ENCODE data around the gene PTPRN2.

The PTPRN2 gene

GRCh38 chr7:158262284-158263109, 325.1 kb downstream of the PTPRN2 start:
- Histone ChIP-seq H4K8ac (ENCODE audit: low read depth, low read length) (peak overlapping the region; percentile 97), H3K18ac (ENCODE audit: low read length) (peak overlapping the region; percentile 31), H3K79me1 (ENCODE audit: low read depth, low read length) (no peaks in the 10 kb centered on the region), H3K27ac (replicated peaks; ENCODE audit: low read length) (no peak overlapping the region), H2AFZ (ENCODE audit: low read length) (no peak overlapping the region), H2BK12ac (ENCODE audit: low read length) (peak overlapping the region; percentile 44), H2BK5ac (ENCODE audit: low read length) (no peak overlapping the region), H2AK5ac (ENCODE audit: low read depth, low read length) (no peak overlapping the region), H4K91ac (ENCODE audit: low read depth, low read length, poor library complexity) (peak overlapping the region; percentile 93), H2BK15ac (ENCODE audit: low read length) (no peak overlapping the region), H3K36me3 (replicated peaks in 1 of 2; ENCODE audit: control insufficient read depth in 2 of 2, insufficient read depth in 2 of 2, low read length in 2 of 2) (peaks cover 0 to 6% of the 10 kb centered on the region in 2 donors), H2BK120ac (ENCODE audit: low read depth, low read length) (no peak overlapping the region), H3K4ac (ENCODE audit: low read length) (peak overlapping the region; percentile 42), H3K4me1 (ENCODE audit: control insufficient read depth in 2 of 2, insufficient read depth in 1 of 2, low read depth in 1 of 2, low read length in 2 of 2) (peaks cover 0 to 19% of the 10 kb centered on the region in 2 donors), H3K23ac (ENCODE audit: low read depth, low read length, poor library complexity) (peak overlapping the region; percentile 93), H3K4me2 (ENCODE audit: insufficient read depth, low read length, poor library complexity, severe bottlenecking) (no peak overlapping the region), H3K9me3 (replicated peaks in 1 of 2; ENCODE audit: control insufficient read depth in 2 of 2, insufficient read depth in 1 of 2, low read depth in 1 of 2, low read length in 2 of 2) (peaks cover 0 to 31% of the 10 kb centered on the region in 2 donors), H3K9ac (ENCODE audit: low read depth, low read length, poor library complexity) (peak overlapping the region; percentile 65), H3K14ac (ENCODE audit: low read length) (peak overlapping the region; percentile 99), H3K27me3 (ENCODE audit: control insufficient read depth in 3 of 3, insufficient read depth in 3 of 3, low read depth in 1 of 3, low read length in 3 of 3) (peaks cover 0 to 8% (median 0%) of the 10 kb centered on the region in 3 experiments), H3K4me3 (ENCODE audit: low read length in 2 of 2) (peak overlapping the region in 1 of 2 donors; percentile 64)
- no CpG with 5 or more reads among the region's 5 CpGs for WGBS, 2 donors (ENCODE audit: extremely low coverage in 2 of 2, insufficient read length in 2 of 2, insufficient replicate concordance in 1 of 2)
- no peak for DNase-seq (ENCODE audit: low spot score)

GRCh38 chr7:158261362-158262235, 326.0 kb downstream of the PTPRN2 start:
- WGBS, 2 donors (ENCODE audit: extremely low coverage in 2 of 2, insufficient read length in 2 of 2, insufficient replicate concordance in 1 of 2), result no CpG with 5 or more reads among the region's 27 CpGs
- Histone ChIP-seq H3K14ac (ENCODE audit: low read length) (peak overlapping the region; percentile 94), H3K27me3 (ENCODE audit: control insufficient read depth in 3 of 3, insufficient read depth in 3 of 3, low read depth in 1 of 3, low read length in 3 of 3) (peaks cover 0 to 8% (median 0%) of the 10 kb centered on the region in 3 experiments), H3K9me3 (replicated peaks in 1 of 2; ENCODE audit: control insufficient read depth in 2 of 2, insufficient read depth in 1 of 2, low read depth in 1 of 2, low read length in 2 of 2) (peaks cover 0 to 31% of the 10 kb centered on the region in 2 donors), H3K4me1 (ENCODE audit: control insufficient read depth in 2 of 2, insufficient read depth in 1 of 2, low read depth in 1 of 2, low read length in 2 of 2) (peaks cover 0 to 18% of the 10 kb centered on the region in 2 donors), H3K36me3 (replicated peaks in 1 of 2; ENCODE audit: control insufficient read depth in 2 of 2, insufficient read depth in 2 of 2, low read length in 2 of 2) (peaks cover 0 to 6% of the 10 kb centered on the region in 2 donors), H2BK12ac (ENCODE audit: low read length) (peak overlapping the region; percentile 86), H2BK120ac (ENCODE audit: low read depth, low read length) (no peak overlapping the region), H2BK15ac (ENCODE audit: low read length) (peak overlapping the region; percentile 65), H4K91ac (ENCODE audit: low read depth, low read length, poor library complexity) (no peak overlapping the region), H3K9ac (ENCODE audit: low read depth, low read length, poor library complexity) (peak overlapping the region; percentile 63), H2BK5ac (ENCODE audit: low read length) (no peak overlapping the region), H3K79me1 (ENCODE audit: low read depth, low read length) (no peaks in the 10 kb centered on the region), H3K27ac (replicated peaks; ENCODE audit: low read length) (no peak overlapping the region), H3K4me2 (ENCODE audit: insufficient read depth, low read length, poor library complexity, severe bottlenecking) (no peak overlapping the region), H3K18ac (ENCODE audit: low read length) (peak overlapping the region; percentile 81), H4K8ac (ENCODE audit: low read depth, low read length) (no peak overlapping the region), H3K4me3 (ENCODE audit: low read length in 2 of 2) (no peak overlapping the region), H3K23ac (ENCODE audit: low read depth, low read length, poor library complexity) (no peak overlapping the region), H3K4ac (ENCODE audit: low read length) (no peak overlapping the region), H2AFZ (ENCODE audit: low read length) (no peak overlapping the region), H2AK5ac (ENCODE audit: low read depth, low read length) (peak overlapping the region; percentile 51)
- no peak for DNase-seq (ENCODE audit: low spot score)

- Histone ChIP-seq H2BK12ac (ENCODE audit: low read length) (no peak overlapping the region), H3K9ac (ENCODE audit: low read depth, low read length, poor library complexity) (no peak overlapping the region), H3K4me2 (ENCODE audit: insufficient read depth, low read length, poor library complexity, severe bottlenecking) (no peak overlapping the region), H3K27me3 (ENCODE audit: control insufficient read depth in 3 of 3, insufficient read depth in 3 of 3, low read depth in 1 of 3, low read length in 3 of 3) (peaks cover 0 to 8% (median 0%) of the 10 kb centered on the region in 3 experiments), H3K9me3 (replicated peaks in 1 of 2; ENCODE audit: control insufficient read depth in 2 of 2, insufficient read depth in 1 of 2, low read depth in 1 of 2, low read length in 2 of 2) (peaks cover 0 to 29% of the 10 kb centered on the region in 2 donors), H3K4me3 (ENCODE audit: low read length in 2 of 2) (no peak overlapping the region), H4K91ac (ENCODE audit: low read depth, low read length, poor library complexity) (no peak overlapping the region), H2AFZ (ENCODE audit: low read length) (no peak overlapping the region), H3K79me1 (ENCODE audit: low read depth, low read length) (no peaks in the 10 kb centered on the region), H3K4ac (ENCODE audit: low read length) (no peak overlapping the region), H3K4me1 (ENCODE audit: control insufficient read depth in 2 of 2, insufficient read depth in 1 of 2, low read depth in 1 of 2, low read length in 2 of 2) (peaks cover 0 to 18% of the 10 kb centered on the region in 2 donors), H2BK120ac (ENCODE audit: low read depth, low read length) (no peak overlapping the region), H3K27ac (replicated peaks; ENCODE audit: low read length) (no peak overlapping the region), H3K23ac (ENCODE audit: low read depth, low read length, poor library complexity) (peak overlapping the region; percentile 37), H4K8ac (ENCODE audit: low read depth, low read length) (no peak overlapping the region), H2BK15ac (ENCODE audit: low read length) (peak overlapping the region; percentile 65), H2BK5ac (ENCODE audit: low read length) (no peak overlapping the region), H2AK5ac (ENCODE audit: low read depth, low read length) (peak overlapping the region; percentile 51), H3K36me3 (replicated peaks in 1 of 2; ENCODE audit: control insufficient read depth in 2 of 2, insufficient read depth in 2 of 2, low read length in 2 of 2) (peaks cover 0 to 6% of the 10 kb centered on the region in 2 donors), H3K18ac (ENCODE audit: low read length) (peak overlapping the region; percentile 72), H3K14ac (ENCODE audit: low read length) (peak overlapping the region; percentile 48)
- no CpG with 5 or more reads among the region's 20 CpGs for WGBS, 2 donors (ENCODE audit: extremely low coverage in 2 of 2, insufficient read length in 2 of 2, insufficient replicate concordance in 1 of 2)
- DNase-seq (ENCODE audit: low spot score), result no peak
These were observed 326.9 kb downstream of the PTPRN2 start for GRCh38 chr7:158260567-158261361.
